T-helper 2 cell treated with Interferon-gamma antibody and Interleukin-4, amounts not matched to agents 5 μg/mL and 100 μg/mL, for 36 hours (primary cell): Measurements from ENCODE around the gene CCDC71L.

Experiments used
- DNase-seq: peaks from one replicate; pipeline ENCODE4 v3.0.0; 2021; ENCODE audit warnings: low spot score
- H3K27ac Mint-ChIP-seq: one replicate; pipeline ENCODE4 v1.8.0; 2021; ENCODE audit warnings: mild to moderate bottlenecking, mixed read lengths
- H3K27me3 Mint-ChIP-seq: one replicate; pipeline ENCODE4 v1.8.0; 2021; ENCODE audit warnings: low read depth, mixed read lengths
- H3K36me3 Mint-ChIP-seq: one replicate; pipeline ENCODE4 v1.8.0; 2021; ENCODE audit warnings: low read depth, mixed read lengths
- H3K4me1 Mint-ChIP-seq: one replicate; pipeline ENCODE4 v1.8.0; 2021; ENCODE audit warnings: low read depth, mixed read lengths
- H3K4me3 Mint-ChIP-seq: one replicate; pipeline ENCODE4 v1.8.0; 2022; ENCODE audit warnings: mild to moderate bottlenecking, moderate library complexity, mixed read lengths
- H3K9me3 Mint-ChIP-seq: one replicate; pipeline ENCODE4 v1.8.0; 2021; ENCODE audit warnings: mixed read lengths

Gene CCDC71L

GRCh38 chr7:106652092-106652491, 8.9 kb downstream of the CCDC71L start:
- DNase-seq = no peak
- peaks cover 7% of the 10 kb centered on the region for H3K9me3 Mint-ChIP-seq
- no peak overlapping the region for H3K27ac Mint-ChIP-seq
- H3K27me3 Mint-ChIP-seq = peaks cover 30% of the 10 kb centered on the region
- H3K36me3 Mint-ChIP-seq = no peaks in the 10 kb centered on the region
- H3K4me3 Mint-ChIP-seq = no peak overlapping the region
- H3K4me1 Mint-ChIP-seq = peaks cover 10% of the 10 kb centered on the region

- H3K4me1 Mint-ChIP-seq = no peaks in the 10 kb centered on the region
- H3K9me3 Mint-ChIP-seq = peaks cover 7% of the 10 kb centered on the region
- no peak for DNase-seq
- H3K4me3 Mint-ChIP-seq = no peak overlapping the region
- no peak overlapping the region for H3K27ac Mint-ChIP-seq
- H3K36me3 Mint-ChIP-seq = no peaks in the 10 kb centered on the region
- peaks cover 12% of the 10 kb centered on the region for H3K27me3 Mint-ChIP-seq
These were observed 14.7 kb downstream of the CCDC71L start for GRCh38 chr7:106646256-106646655.

GRCh38 chr7:106644999-106645398, 16.0 kb downstream of the CCDC71L start:
- peaks cover 7% of the 10 kb centered on the region for H3K9me3 Mint-ChIP-seq
- H3K27ac Mint-ChIP-seq = no peak overlapping the region
- H3K4me1 Mint-ChIP-seq = no peaks in the 10 kb centered on the region
- no peak overlapping the region for H3K4me3 Mint-ChIP-seq
- H3K27me3 Mint-ChIP-seq = peaks cover 9% of the 10 kb centered on the region
- no peak for DNase-seq
- H3K36me3 Mint-ChIP-seq = no peaks in the 10 kb centered on the region

- H3K36me3 Mint-ChIP-seq = no peaks in the 10 kb centered on the region
- H3K27me3 Mint-ChIP-seq = peaks cover 15% of the 10 kb centered on the region
- no peaks in the 10 kb centered on the region for H3K9me3 Mint-ChIP-seq
These were observed 17.6 kb downstream of the CCDC71L start for GRCh38 chr7:106643216-106644000.

GRCh38 chr7:106641416-106641815, 19.5 kb downstream of the CCDC71L start:
- H3K9me3 Mint-ChIP-seq = no peaks in the 10 kb centered on the region
- peaks cover 3% of the 10 kb centered on the region for H3K4me1 Mint-ChIP-seq
- no peaks in the 10 kb centered on the region for H3K36me3 Mint-ChIP-seq
- H3K4me3 Mint-ChIP-seq = no peak overlapping the region
- H3K27ac Mint-ChIP-seq = no peak overlapping the region
- DNase-seq = no peak
- H3K27me3 Mint-ChIP-seq = peaks cover 24% of the 10 kb centered on the region

More at GRCh38 chr7:106643216-106644000, 17.6 kb downstream of the CCDC71L start:
- no peak overlapping the region for H3K27ac Mint-ChIP-seq
- H3K4me1 Mint-ChIP-seq = peaks cover 3% of the 10 kb centered on the region
- DNase-seq = no peak
- H3K4me3 Mint-ChIP-seq = no peak overlapping the region

- Mint-ChIP-seq H3K36me3 (no peaks in the 10 kb centered on the region), H3K27me3 (peaks cover 25% of the 10 kb centered on the region), H3K4me1 (peaks cover 3% of the 10 kb centered on the region), H3K4me3 (no peak overlapping the region), H3K9me3 (no peaks in the 10 kb centered on the region), H3K27ac (no peak overlapping the region)
- DNase-seq = no peak
These were observed 20.4 kb downstream of the CCDC71L start for GRCh38 chr7:106640368-106641141.

- H3K36me3 Mint-ChIP-seq = no peaks in the 10 kb centered on the region
- no peak overlapping the region for H3K4me3 Mint-ChIP-seq
- no peaks in the 10 kb centered on the region for H3K9me3 Mint-ChIP-seq
- no peak overlapping the region for H3K27ac Mint-ChIP-seq
- peaks cover 31% of the 10 kb centered on the region for H3K27me3 Mint-ChIP-seq
- H3K4me1 Mint-ChIP-seq = peaks cover 3% of the 10 kb centered on the region
- no peak for DNase-seq
These were observed 21.3 kb downstream of the CCDC71L start for GRCh38 chr7:106639476-106640334.

- Mint-ChIP-seq H3K27ac (no peak overlapping the region), H3K36me3 (no peaks in the 10 kb centered on the region), H3K9me3 (no peaks in the 10 kb centered on the region), H3K4me1 (peaks cover 3% of the 10 kb centered on the region), H3K4me3 (no peak overlapping the region), H3K27me3 (peaks cover 29% of the 10 kb centered on the region)
- no peak for DNase-seq
These were observed 25.5 kb downstream of the CCDC71L start for GRCh38 chr7:106635411-106635810.

- Mint-ChIP-seq H3K4me3 (no peak overlapping the region), H3K9me3 (no peaks in the 10 kb centered on the region), H3K4me1 (peaks cover 3% of the 10 kb centered on the region), H3K36me3 (no peaks in the 10 kb centered on the region), H3K27me3 (peaks cover 25% of the 10 kb centered on the region), H3K27ac (no peak overlapping the region)
- no peak for DNase-seq
These were observed 26.0 kb downstream of the CCDC71L start for GRCh38 chr7:106634958-106635357.

GRCh38 chr7:106630648-106631047, 30.3 kb downstream of the CCDC71L start:
- no peak overlapping the region for H3K27ac Mint-ChIP-seq
- no peaks in the 10 kb centered on the region for H3K36me3 Mint-ChIP-seq
- peaks cover 5% of the 10 kb centered on the region for H3K4me1 Mint-ChIP-seq
- DNase-seq = no peak
- peaks cover 11% of the 10 kb centered on the region for H3K27me3 Mint-ChIP-seq
- H3K4me3 Mint-ChIP-seq = no peak overlapping the region
- no peaks in the 10 kb centered on the region for H3K9me3 Mint-ChIP-seq

- Mint-ChIP-seq H3K27me3 (peaks cover 4% of the 10 kb centered on the region), H3K9me3 (no peaks in the 10 kb centered on the region), H3K4me3 (no peak overlapping the region), H3K4me1 (peaks cover 11% of the 10 kb centered on the region), H3K27ac (no peak overlapping the region), H3K36me3 (no peaks in the 10 kb centered on the region)
- no peak for DNase-seq
These were observed 31.4 kb downstream of the CCDC71L start for GRCh38 chr7:106629516-106629915.

- Mint-ChIP-seq H3K4me1 (peaks cover 11% of the 10 kb centered on the region), H3K36me3 (peaks cover 1% of the 10 kb centered on the region), H3K27ac (no peak overlapping the region), H3K9me3 (peaks cover 11% of the 10 kb centered on the region), H3K27me3 (peaks cover 4% of the 10 kb centered on the region), H3K4me3 (no peak overlapping the region)
- DNase-seq = no peak
These were observed 34.4 kb downstream of the CCDC71L start for GRCh38 chr7:106626376-106627164.

- Mint-ChIP-seq H3K4me3 (peak overlapping the region; percentile 10), H3K36me3 (peaks cover 2% of the 10 kb centered on the region), H3K4me1 (peaks cover 11% of the 10 kb centered on the region), H3K27me3 (peaks cover 4% of the 10 kb centered on the region), H3K27ac (no peak overlapping the region), H3K9me3 (peaks cover 14% of the 10 kb centered on the region)
- no peak for DNase-seq
These were observed 35.2 kb downstream of the CCDC71L start for GRCh38 chr7:106625678-106626301.
